HG03457 (cell line): ENCODE measurements around the gene PLK3.
"Not testable (repeated sequence)": the region's sequence is repeated elsewhere in the genome, so short reads cannot be mapped to it uniquely, and the experiment has no call there.

Source experiments
- ATAC-seq: cut with Tn5 transposase; IDR thresholded peaks from one replicate; pipeline ENCODE4 v1.9.1; 2021; ENCODE audit warnings: moderate number of reproducible peaks; ENCODE audit not compliant: unreplicated experiment

The PLK3 gene

DNA sequence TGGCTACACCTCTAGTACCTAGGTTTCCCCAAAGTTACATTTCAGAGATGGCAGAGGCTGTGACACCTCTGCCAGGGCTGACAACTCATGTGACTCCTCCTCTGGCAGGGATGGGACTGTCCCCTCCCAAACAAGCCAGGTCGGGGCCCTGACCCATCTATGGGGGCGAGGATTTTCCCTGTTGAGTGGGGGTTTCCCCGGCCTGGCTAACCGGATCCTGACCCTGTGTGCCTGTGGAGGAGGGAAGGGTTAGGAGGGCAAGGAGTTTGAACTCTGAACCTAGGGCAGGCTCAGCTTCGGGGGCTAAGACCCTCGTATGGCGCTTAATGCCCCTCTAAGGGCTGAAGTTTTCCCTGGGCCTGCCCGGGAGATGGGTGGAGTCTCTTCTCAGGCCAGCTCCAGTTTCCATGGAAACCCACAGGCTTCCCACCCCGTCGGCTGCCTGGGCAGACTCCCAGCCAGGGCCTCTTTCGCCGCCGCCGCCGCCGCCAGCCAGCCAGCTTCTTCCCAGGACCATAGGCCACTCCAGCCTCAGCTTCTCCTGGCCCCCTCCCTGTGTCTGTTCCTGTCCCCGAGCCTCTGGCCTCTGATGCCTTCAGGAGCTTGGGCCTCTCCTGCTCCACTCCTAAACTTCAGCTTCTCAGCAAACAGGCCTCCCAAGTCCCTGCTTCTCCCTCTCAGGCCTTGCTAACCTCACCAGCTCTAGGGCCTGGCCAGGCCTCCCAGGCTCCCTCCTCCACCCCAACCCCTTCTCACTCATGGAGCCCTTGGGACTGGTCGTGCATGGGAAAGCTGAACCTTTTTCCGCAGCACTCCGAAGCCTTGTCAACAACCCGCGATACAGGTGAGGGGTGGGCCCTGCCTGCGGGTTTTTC lies 8.1 kb downstream of the PLK3 start, which contains the start of gene BTBD19:
TSS of gene BTBD19 (plus strand) at position 461 of the 875 bp plus-strand sequence. CDS start at position 759, 298 bp downstream.
- no peak for ATAC-seq

DNA sequence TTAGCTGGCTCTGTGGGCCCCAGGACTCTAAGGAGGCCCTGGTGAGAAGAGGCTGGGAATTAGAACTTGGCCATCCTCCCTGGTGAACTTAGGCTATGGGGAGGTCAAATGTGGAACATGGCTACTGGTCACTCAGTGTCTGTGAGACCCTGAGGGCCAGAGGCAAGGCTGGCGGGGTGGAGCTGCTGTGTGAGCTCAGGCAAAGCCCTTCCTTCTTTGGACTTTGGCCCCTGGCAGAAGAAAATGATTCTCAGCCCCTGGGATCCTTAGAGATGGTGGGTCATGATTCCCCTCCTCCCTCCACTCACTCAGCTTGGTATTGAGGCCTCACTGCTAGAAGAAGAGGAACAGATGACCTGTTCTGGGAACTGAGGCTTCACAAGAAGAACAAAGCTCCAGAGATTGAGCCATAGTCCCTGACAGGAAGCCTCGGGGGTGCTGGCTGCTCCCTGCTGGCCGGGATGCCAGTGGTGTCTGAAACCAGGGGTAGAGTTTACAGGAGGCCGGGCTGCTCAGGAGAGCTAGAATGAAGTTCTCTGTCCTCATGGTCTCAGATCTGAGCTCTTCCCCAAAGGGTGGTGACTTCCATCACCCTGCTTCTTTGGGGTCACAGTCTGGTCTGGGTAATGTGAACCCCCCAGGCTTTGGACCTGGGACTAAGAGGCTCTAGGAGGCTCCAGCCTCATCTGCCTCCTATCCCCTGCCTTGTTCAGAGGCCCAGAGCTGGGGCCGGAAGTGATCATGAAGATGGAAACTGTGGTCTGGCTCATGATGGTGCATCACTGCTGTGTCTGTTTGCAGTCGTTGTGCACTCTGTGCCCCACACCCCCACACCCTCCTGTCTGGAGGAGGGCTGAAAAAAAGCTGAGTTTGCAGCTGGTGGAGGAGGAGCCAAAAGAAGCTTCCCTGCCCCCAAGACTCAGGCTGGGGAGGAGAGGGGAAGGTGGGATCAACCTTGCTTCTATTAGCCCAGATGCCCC lies 9.1 kb downstream of the PLK3 start:
- ATAC-seq: no peak

DNA sequence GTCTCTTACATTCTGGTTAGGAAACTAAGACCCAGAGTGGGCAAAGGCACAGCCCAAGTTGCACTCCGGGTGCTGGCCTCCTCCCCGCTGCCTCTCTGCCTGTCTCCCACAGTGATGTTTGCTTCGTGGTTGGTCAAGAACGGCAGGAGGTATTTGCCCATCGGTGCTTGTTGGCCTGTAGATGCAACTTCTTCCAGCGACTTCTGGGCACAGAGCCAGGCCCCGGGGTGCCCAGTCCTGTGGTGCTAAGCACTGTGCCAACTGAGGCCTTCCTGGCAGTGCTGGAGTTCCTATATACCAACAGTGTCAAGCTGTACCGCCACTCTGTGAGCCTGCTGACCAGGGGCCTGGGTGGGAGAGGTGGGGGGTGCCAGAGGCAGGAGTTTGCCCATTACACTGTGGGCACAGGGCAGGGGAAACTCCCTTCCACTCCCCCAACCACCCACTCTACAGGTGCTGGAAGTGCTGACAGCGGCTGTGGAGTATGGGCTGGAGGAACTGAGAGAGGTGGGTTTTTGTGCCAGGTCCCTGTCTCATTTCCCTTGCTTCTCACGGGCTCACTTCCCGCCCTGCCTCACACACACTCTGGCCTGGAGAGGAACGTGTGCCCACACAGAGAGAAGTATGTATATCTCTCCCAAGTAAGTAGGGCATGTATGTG lies 10.1 kb downstream of the PLK3 start:
- no peak for ATAC-seq

DNA sequence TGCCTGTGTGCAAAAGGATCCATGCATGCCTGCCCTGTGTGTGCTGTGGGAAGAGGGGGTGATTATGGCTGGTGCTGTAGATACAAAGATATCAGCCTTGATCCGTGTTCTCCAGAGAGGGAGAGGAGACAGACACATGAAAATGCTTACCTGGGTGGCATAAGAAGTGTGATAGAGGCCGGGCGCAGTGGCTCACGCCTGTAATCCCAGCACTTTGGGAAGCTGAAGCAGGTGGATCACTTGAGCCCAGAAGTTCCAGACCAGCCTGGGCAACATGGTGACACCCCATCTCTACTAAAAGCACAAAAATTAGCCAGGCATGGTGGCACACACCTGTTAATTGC lies 10.6 kb downstream of the PLK3 start:
- ATAC-seq: not testable (repeated sequence)

DNA sequence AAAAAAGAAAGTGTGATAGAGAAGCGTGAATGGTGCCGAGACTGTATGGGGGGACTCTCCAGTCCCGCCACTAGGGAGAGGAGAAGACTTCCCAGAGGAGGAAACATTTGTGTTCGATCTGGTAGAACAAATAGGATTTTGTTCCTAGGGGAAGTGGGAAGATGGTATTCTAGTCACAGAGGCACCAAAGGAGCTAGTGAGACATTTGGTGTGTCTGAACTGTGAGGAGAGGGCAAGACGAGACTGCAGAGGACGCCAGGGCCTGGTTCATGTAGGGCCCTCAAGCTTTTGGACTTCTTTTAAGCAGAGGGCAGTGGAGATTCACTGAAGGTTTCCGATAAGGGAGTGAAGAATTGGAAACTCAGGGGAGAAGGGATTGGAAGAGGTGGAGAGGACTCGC lies 11.1 kb downstream of the PLK3 start:
- ATAC-seq: no peak

- no peak for ATAC-seq
These were observed 12.8 kb downstream of the PLK3 start for GRCh38 chr1:44812822-44813543.

DNA sequence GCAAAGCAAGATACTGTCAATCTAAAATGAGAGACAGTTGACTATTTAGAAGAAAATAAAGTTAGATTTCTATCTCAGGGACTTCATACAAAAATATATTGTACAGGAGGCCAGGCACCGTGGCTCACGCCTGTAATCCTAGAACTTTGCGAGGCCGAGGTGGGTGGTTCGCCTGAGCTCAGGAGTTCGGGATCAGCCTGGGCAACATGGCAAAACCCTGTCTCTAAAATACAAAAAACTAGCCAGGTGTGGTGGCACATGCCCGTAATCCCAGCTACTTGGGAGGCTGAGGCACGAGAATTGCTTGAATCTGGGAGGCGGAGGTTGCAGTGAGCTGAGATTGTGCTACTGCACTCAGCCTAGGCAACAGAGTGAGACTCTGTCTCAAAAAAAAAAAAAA lies 15.7 kb downstream of the PLK3 start:
- ATAC-seq: not testable (repeated sequence)

GRCh38 chr1:44817307-44817706 lies 17.1 kb downstream of the PLK3 start:
- ATAC-seq: no peak

DNA sequence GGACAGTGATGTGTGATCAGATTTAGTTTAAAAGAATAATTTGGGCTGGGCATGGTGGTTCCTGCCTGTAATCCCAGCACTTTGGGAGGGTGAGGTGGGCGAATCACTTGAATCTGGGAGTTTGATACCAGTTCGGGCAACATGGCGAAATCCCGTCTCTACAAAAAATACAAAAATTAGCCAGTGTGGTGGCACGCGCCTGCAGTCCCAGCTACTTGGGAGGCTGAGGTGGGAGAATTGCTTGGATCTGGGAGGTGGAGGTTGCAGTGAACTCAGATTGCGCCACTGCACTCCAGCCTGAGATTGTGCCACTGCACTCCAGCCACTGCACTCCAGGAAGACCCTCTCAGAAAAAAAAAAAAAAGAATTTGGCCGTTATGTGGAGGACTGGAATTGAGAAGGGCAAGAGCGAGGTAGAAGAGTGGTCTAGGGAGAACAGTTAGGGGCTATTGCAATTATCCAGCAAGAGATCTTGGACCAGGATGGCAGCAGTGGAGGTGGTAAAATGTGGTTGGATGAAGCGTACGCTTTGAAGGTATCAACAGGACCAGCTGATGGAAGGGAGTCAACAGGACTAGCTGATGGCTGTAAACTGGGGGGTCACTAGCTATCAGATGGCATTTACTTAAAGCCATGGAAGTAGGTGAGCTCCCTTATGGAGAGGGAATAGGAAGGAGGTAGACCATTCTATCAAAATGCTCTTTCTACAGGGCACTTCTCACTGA lies 17.8 kb downstream of the PLK3 start:
- no peak for ATAC-seq

GRCh38 chr1:44819196-44819607 lies 19.0 kb downstream of the PLK3 start:
- ATAC-seq: peak; percentile 18

GRCh38 chr1:44819608-44820327 lies 19.6 kb downstream of the PLK3 start:
- peak; percentile 78 for ATAC-seq

GRCh38 chr1:44820328-44821239 lies 20.4 kb downstream of the PLK3 start:
- peak; percentile 7 for ATAC-seq

- no peak for ATAC-seq
These were observed 21.1 kb downstream of the PLK3 start for GRCh38 chr1:44821240-44821715.

DNA sequence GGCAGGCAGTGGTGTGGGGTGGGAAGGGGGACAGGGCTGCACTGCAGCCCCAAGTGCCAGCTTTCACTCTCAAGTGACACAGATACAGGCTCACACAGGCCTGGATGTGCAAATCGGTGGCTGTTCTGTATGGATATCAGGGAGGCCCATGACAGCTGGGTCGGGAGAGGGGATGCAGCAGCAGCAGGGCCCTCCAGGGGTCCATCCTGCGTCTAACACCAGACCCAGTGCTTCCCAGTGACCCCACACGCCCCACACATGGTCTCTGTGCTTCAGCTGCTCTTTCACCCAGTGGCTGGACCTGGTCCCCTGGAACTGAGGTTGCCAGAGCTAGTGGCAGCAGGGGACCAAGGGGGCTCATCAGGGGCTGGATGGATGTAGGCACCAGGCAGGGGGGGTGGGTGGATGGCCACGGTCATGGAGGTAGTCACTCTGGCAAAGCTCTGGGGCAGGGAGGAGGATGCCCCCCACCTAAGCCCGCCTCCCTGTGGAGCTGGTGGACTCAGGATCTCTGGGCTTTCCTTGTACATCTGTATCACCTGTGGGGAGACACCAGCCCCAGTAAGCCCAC lies 22.0 kb downstream of the PLK3 start:
- no peak for ATAC-seq

- no peak for ATAC-seq
These were observed 22.8 kb downstream of the PLK3 start for GRCh38 chr1:44822981-44823451.

- not testable (repeated sequence) for ATAC-seq
These were observed 24.2 kb downstream of the PLK3 start for GRCh38 chr1:44824392-44824791.
